ENCODE data around the gene PRPF18. TPM values are rescaled to one million over a fixed set of nuclear protein-coding genes. Genes with fewer than 3 reads are reported as not detected.

PRPF18 gene
- total RNA-seq, 1 donor from 2014 or later, result 25.8 TPM

DNA sequence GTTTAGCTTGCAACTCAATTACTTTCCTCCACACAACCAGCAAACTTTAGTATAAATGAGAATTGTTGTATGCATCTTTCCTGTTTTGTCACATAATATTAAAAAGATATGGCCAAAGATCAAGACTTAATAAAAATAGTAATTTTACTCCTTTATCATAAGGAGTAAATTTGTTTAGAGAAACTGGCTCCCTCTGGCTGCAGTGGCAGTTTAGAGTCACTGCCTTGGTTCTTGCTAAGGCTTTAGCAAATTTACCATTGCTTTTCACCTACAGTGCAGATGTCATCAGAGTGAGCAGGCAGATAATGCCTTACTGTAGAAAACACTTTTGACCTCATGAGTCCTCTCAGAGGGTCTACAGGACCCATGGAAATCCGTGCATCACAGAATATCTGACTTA, 2.6 kb downstream of the PRPF18 start:
- H3K4me3 ChIP-seq, result no peak overlapping the region
- H3K36me3 ChIP-seq, result no peaks in the 10 kb centered on the region
- DNase-seq (ENCODE audit: extremely low spot score in 2 of 2), result no peak
- H3K4me1 ChIP-seq, result peaks cover 33% of the 10 kb centered on the region
- no peaks in the 10 kb centered on the region for H3K27me3 ChIP-seq
- no peak for TF ChIP-seq POLR2A (IDR thresholded peaks at IDR 0.05)
- no peak for TF ChIP-seq CTCF (IDR thresholded peaks at IDR 0.05)
- TF ChIP-seq POLR2AphosphoS5 (IDR thresholded peaks at IDR 0.05; ENCODE audit: insufficient read depth in 1 of 2, low read depth in 1 of 2), result no peak
- intact Hi-C loops (cut with DNase I), result no loop called here
- H3K9me3 ChIP-seq, result no peaks in the 10 kb centered on the region
- no peak overlapping the region for H3K27ac ChIP-seq

DNA sequence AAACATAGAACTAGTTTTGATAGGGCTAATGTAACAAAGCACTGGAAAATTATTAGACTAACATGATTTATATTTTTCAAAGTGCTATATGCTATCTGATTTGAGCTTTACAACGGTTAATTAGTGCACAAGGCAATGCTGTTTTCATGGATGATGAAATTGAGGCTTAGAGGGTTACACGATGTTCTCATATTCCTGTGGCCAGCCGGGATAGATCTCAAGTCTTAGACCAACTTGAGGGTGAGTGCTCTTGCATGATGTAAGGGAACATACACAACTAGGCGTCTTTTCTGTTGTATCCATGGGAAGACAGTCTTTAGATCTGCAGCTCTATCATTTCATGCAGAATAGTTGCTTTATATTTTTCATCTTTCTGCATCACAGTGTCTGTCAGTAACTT, 4.1 kb downstream of the PRPF18 start:
- Histone ChIP-seq H3K4me1 (peaks cover 33% of the 10 kb centered on the region), H3K27me3 (no peaks in the 10 kb centered on the region), H3K27ac (no peak overlapping the region), H3K9me3 (no peaks in the 10 kb centered on the region), H3K4me3 (no peak overlapping the region), H3K36me3 (no peaks in the 10 kb centered on the region)
- intact Hi-C loops (cut with DNase I), result no loop called here
- DNase-seq (ENCODE audit: extremely low spot score in 2 of 2), result no peak
- TF ChIP-seq POLR2AphosphoS5 (IDR thresholded peaks at IDR 0.05; ENCODE audit: insufficient read depth in 1 of 2, low read depth in 1 of 2) (no peak), POLR2A (IDR thresholded peaks at IDR 0.05) (no peak), CTCF (IDR thresholded peaks at IDR 0.05) (no peak)

DNA sequence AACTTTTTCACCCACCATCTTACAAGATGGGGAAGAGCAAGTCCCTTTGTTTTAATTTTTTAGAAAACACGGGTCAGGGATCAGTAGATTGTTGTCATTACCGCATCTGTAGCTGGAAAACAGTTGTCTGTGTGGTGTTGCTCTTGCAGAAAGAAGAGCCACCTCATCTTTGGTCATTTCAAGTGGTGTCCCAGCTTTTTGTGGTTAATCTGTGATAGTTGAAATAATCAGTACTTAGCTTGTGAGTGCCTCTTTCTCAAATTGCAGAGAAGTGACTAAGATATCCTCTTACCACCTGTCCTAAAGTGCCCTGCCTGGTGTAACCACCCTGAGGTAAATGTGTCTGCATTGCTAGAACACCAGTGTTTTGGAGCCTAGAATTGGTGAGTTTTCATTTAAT, 5.5 kb downstream of the PRPF18 start:
- H3K4me3 ChIP-seq, result no peak overlapping the region

DNA sequence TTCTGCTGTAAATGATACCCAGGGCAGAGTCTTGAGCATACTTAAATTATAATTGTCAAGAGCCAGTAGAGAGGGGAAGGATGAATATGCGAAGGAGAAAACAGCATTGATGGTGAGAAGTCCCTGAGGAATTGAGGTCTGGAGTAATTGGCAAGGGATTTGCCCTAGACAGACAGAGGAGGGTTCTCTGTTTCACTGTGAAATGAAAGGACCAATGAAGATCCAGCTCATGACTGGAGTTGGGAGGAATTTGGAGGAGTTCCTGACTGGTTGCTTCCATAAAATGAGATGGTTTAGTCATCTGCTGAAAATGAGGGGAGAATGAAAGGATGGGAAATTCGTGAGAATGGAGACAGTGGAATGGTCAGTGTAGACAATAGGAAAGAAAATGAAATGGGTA, 6.8 kb downstream of the PRPF18 start:
- H3K9me3 ChIP-seq, result no peaks in the 10 kb centered on the region
- H3K4me1 ChIP-seq, result peaks cover 14% of the 10 kb centered on the region
- no peak overlapping the region for H3K27ac ChIP-seq
- no peaks in the 10 kb centered on the region for H3K36me3 ChIP-seq
- H3K4me3 ChIP-seq, result no peak overlapping the region
- no peaks in the 10 kb centered on the region for H3K27me3 ChIP-seq
- TF ChIP-seq POLR2AphosphoS5 (IDR thresholded peaks at IDR 0.05; ENCODE audit: insufficient read depth in 1 of 2, low read depth in 1 of 2), result no peak
- no peak for DNase-seq (ENCODE audit: extremely low spot score in 2 of 2)
- intact Hi-C loops (cut with DNase I), result no loop called here

More for the DNA sequence above, 5.5 kb downstream of the PRPF18 start:
- H3K36me3 ChIP-seq, result no peaks in the 10 kb centered on the region
- H3K9me3 ChIP-seq, result no peaks in the 10 kb centered on the region
- H3K27ac ChIP-seq, result no peak overlapping the region
- TF ChIP-seq CTCF (IDR thresholded peaks at IDR 0.05) (no peak), POLR2AphosphoS5 (IDR thresholded peaks at IDR 0.05; ENCODE audit: insufficient read depth in 1 of 2, low read depth in 1 of 2) (no peak), POLR2A (IDR thresholded peaks at IDR 0.05) (no peak)
- peaks cover 26% of the 10 kb centered on the region for H3K4me1 ChIP-seq
- no peaks in the 10 kb centered on the region for H3K27me3 ChIP-seq
- DNase-seq (ENCODE audit: extremely low spot score in 2 of 2), result no peak
- intact Hi-C loops (cut with DNase I), result no loop called here

DNA sequence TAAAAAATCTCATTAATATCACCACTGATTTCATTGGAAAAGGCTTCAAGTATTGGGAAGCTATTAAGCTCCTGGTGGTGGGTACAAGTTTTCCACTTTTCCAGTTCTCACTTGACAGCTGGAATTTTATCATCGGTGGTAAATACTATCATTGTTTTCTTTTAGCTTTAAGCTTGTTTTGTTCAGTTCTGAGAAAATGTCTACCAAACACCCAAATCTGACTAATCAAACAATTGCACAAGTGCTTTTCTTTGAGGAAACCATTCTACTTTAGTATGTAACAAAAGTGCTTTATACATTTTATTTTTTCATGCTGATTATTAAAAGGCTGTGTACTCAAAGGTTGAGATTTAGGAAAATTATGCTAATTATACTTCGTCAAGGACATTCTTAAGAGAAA, 7.9 kb downstream of the PRPF18 start:
- Histone ChIP-seq H3K27ac (no peak overlapping the region), H3K36me3 (no peaks in the 10 kb centered on the region), H3K4me3 (no peak overlapping the region), H3K27me3 (no peaks in the 10 kb centered on the region), H3K9me3 (no peaks in the 10 kb centered on the region), H3K4me1 (peaks cover 3% of the 10 kb centered on the region)
- no peak for DNase-seq (ENCODE audit: extremely low spot score in 2 of 2)
- TF ChIP-seq POLR2A (IDR thresholded peaks at IDR 0.05) (no peak), CTCF (IDR thresholded peaks at IDR 0.05) (no peak), POLR2AphosphoS5 (IDR thresholded peaks at IDR 0.05; ENCODE audit: insufficient read depth in 1 of 2, low read depth in 1 of 2) (no peak)
- intact Hi-C loops (cut with DNase I), result no loop called here

- Histone ChIP-seq H3K27me3 (no peaks in the 10 kb centered on the region), H3K27ac (no peak overlapping the region), H3K4me1 (no peaks in the 10 kb centered on the region), H3K9me3 (no peaks in the 10 kb centered on the region), H3K4me3 (no peak overlapping the region), H3K36me3 (peaks cover 0 to 9% of the 10 kb centered on the region in 2 donors)
- DNase-seq (ENCODE audit: extremely low spot score in 2 of 2), result no peak
- TF ChIP-seq POLR2AphosphoS5 (IDR thresholded peaks at IDR 0.05; ENCODE audit: insufficient read depth in 1 of 2, low read depth in 1 of 2) (no peak), POLR2A (IDR thresholded peaks at IDR 0.05) (no peak), CTCF (IDR thresholded peaks at IDR 0.05) (no peak)
- intact Hi-C loops (cut with DNase I), result no loop called here
Measured at GRCh38 chr10:13597909-13598308, 11.1 kb downstream of the PRPF18 start.

Measured in vagina (tissue), 2 donors.